Spleen (tissue), 11 donors: ENCODE measurements around the gene OPCML. TPM values are rescaled to one million over a fixed set of nuclear protein-coding genes. Genes with fewer than 3 reads are reported as not detected.

Source experiments
- DNase-seq: peaks from one replicate; pipeline ENCODE4 v3.0.0-alpha.2; 2020
- H3K27ac ChIP-seq, 8 donors: fragments of 200-600 bp; sonication (generic) in 7 of 8; 1 replicate in 4 of 8; 2 replicates in 4 of 8; pipeline versions ENCODE4 v1.5.0 to v1.8.0; 2016 to 2021; ENCODE audit warnings: inconsistent platforms in 4 of 8, mild to moderate bottlenecking in 4 of 8, moderate library complexity in 1 of 8
- H3K27me3 ChIP-seq, 7 donors: fragments of 200-600 bp; sonication (generic) in 6 of 7; replicated peaks in 1 of 7; 1 replicate in 4 of 7; 2 replicates in 3 of 7; pipeline versions ENCODE4 v1.5.0 to v1.8.0; 2016 to 2021; ENCODE audit warnings: inconsistent platforms in 3 of 7, mild to moderate bottlenecking in 1 of 7
- H3K36me3 ChIP-seq, 6 donors: fragments of 200-600 bp; sonication (generic) in 5 of 6; 1 replicate in 4 of 6; 2 replicates in 2 of 6; pipeline versions ENCODE4 v1.5.0 to v1.8.0; 2016 to 2021; ENCODE audit warnings: inconsistent platforms in 2 of 6
- H3K4me1 ChIP-seq, 6 donors: fragments of 200-600 bp; sonication (generic) in 5 of 6; 1 replicate in 3 of 6; 2 replicates in 3 of 6; pipeline versions ENCODE4 v1.5.0 to v1.8.0; 2016 to 2021; ENCODE audit warnings: inconsistent platforms in 3 of 6
- H3K4me3 ChIP-seq, 8 donors: fragments of 200-600 bp; sonication (generic) in 7 of 8; 1 replicate in 4 of 8; 2 replicates in 4 of 8; pipeline versions ENCODE4 v1.5.0 to v1.8.0; 2016 to 2021; ENCODE audit warnings: inconsistent platforms in 4 of 8, mild to moderate bottlenecking in 4 of 8, moderate library complexity in 2 of 8
- H3K9me3 ChIP-seq, 8 donors: fragments of 200-600 bp; sonication (generic) in 7 of 8; 1 replicate in 4 of 8; 2 replicates in 4 of 8; pipeline versions ENCODE4 v1.5.0 to v1.8.0; 2016 to 2021; ENCODE audit warnings: inconsistent platforms in 4 of 8
- CTCF ChIP-seq, 11 experiments: fragments of 200-600 bp in 7 of 11; fragments of 450-650 bp in 4 of 11; sonication (generic) in 4 of 11; IDR thresholded peaks in 8 of 11; conservative IDR thresholded peaks in 3 of 11; 1 replicate in 7 of 11; 2 replicates in 4 of 11; pipeline versions ENCODE4 v1.4.0 to v1.8.0; 2016 to 2021; ENCODE audit warnings: antibody characterized with exemption in 11 of 11, inconsistent platforms in 4 of 11, mild to moderate bottlenecking in 1 of 11
- POLR2A ChIP-seq, 3 donors: fragments of 450-650 bp; IDR thresholded peaks; one replicate each; pipeline ENCODE4 v1.5.1; 2017; ENCODE audit warnings: antibody characterized with exemption in 3 of 3, mild to moderate bottlenecking in 1 of 3
- POLR2AphosphoS5 ChIP-seq, 3 donors: sonication (generic); formaldehyde crosslinking; IDR thresholded peaks; one replicate each; pipeline ENCODE4 v1.5.1; 2017; ENCODE audit warnings: antibody characterized with exemption in 3 of 3
- WGBS, 5 donors: extraction: QIAGEN DNeasy Blood & Tissue Kit in 3 of 5; methylation state at CpG; one replicate each; pipeline versions ENCODE4 v1.1.5 to v1.1.7; 2013 to 2018; 5-methylcytosine and 5-hydroxymethylcytosine counted together
- intact Hi-C: fragments of 100-400 bp; cut with DNase I; formaldehyde crosslinking; loops from one replicate; pipeline ENCODE4 v1.15.0; 2023; ENCODE audit warnings: low total_unique reads
- polyA plus RNA-seq, 3 donors: library from polyadenylated mRNA; stranded (reverse); fragments of 200-250 nt; gene quantifications; one replicate each; pipeline ENCODE4 v1.2.1, GENCODE V29; 2013
- total RNA-seq, 7 donors: library from RNA; depleted of rRNA in 3 of 7; stranded (reverse); fragments of >200 nt in 3 of 7; fragmentation: NEBNext Ultra II Directional in 4 of 7; extraction: Animal tissue kit (Norgen Biotek cat#: 25700) in 4 of 7; gene quantifications; one replicate each; pipeline versions ENCODE4 v1.1.0 to v1.2.1, GENCODE V29; 2016 to 2021
- donor health status: healthy with polysubstance abuse.
- donor health status: DM: no; HTN: no; CAD: no; lungs with moderate emphysema.
- donor health status: DM: no; HTN: no; CAD: no.
- donor health status: Bipolar disorder and iron deficiency.
- donor health status: healthy.
- donor health status: DM: no; HTN: no; CAD: no.
- donor health status: DM: yes; HTN: yes; CAD: no.

Gene OPCML
- total and polyA plus RNA-seq, 10 donors, result 0.09 to 10.7 (median 3.1) TPM

- Histone ChIP-seq H3K27me3 (no peaks in the 10 kb centered on the region), H3K4me3 (no peak overlapping the region), H3K27ac (no peak overlapping the region), H3K4me1 (peaks cover 0 to 21% (median 10%) of the 10 kb centered on the region in 6 donors), H3K36me3 (no peaks in the 10 kb centered on the region), H3K9me3 (no peaks in the 10 kb centered on the region)
- no peak for TF ChIP-seq POLR2AphosphoS5 (IDR thresholded peaks at IDR 0.05)
- no peak for TF ChIP-seq POLR2A (IDR thresholded peaks at IDR 0.05)
- TF ChIP-seq CTCF (IDR thresholded peaks at IDR 0.05 in 8 of 11, conservative IDR thresholded peaks at IDR 0.05 in 3 of 11), result no peak
- intact Hi-C loops, result no loop called here
- 86 to 95% (median 91%) methylated on average over 7 of the region's 7 CpGs for WGBS, 5 donors
- DNase-seq, result no peak
These were observed 417.2 kb downstream of the OPCML start for GRCh38 chr11:133115099-133115498.

- H3K27me3 ChIP-seq, result no peaks in the 10 kb centered on the region
- no peak overlapping the region for H3K4me3 ChIP-seq
- no peak for DNase-seq
- H3K9me3 ChIP-seq, result no peaks in the 10 kb centered on the region
- H3K4me1 ChIP-seq, result no peaks in the 10 kb centered on the region
- H3K36me3 ChIP-seq, result no peaks in the 10 kb centered on the region
- intact Hi-C loops, result no loop called here
- TF ChIP-seq POLR2AphosphoS5 (IDR thresholded peaks at IDR 0.05), result no peak
- TF ChIP-seq CTCF (IDR thresholded peaks at IDR 0.05 in 8 of 11, conservative IDR thresholded peaks at IDR 0.05 in 3 of 11), result no peak
- no peak for TF ChIP-seq POLR2A (IDR thresholded peaks at IDR 0.05)
- WGBS, 5 donors, result 61 to 71% (median 69%) methylated on average over 3 of the region's 3 CpGs
- no peak overlapping the region for H3K27ac ChIP-seq
These were observed 424.5 kb downstream of the OPCML start for GRCh38 chr11:133107763-133108162.

GRCh38 chr11:133107136-133107535, 425.2 kb downstream of the OPCML start:
- no peak for TF ChIP-seq CTCF (IDR thresholded peaks at IDR 0.05 in 8 of 11, conservative IDR thresholded peaks at IDR 0.05 in 3 of 11)
- TF ChIP-seq POLR2A (IDR thresholded peaks at IDR 0.05), result no peak
- TF ChIP-seq POLR2AphosphoS5 (IDR thresholded peaks at IDR 0.05), result no peak
- 74 to 88% (median 82%) methylated on average over 4 of the region's 4 CpGs for WGBS, 5 donors
- no peak for DNase-seq
- Histone ChIP-seq H3K36me3 (no peaks in the 10 kb centered on the region), H3K27me3 (no peaks in the 10 kb centered on the region), H3K27ac (no peak overlapping the region), H3K4me3 (no peak overlapping the region), H3K4me1 (no peaks in the 10 kb centered on the region), H3K9me3 (no peaks in the 10 kb centered on the region)
- intact Hi-C loops, result no loop called here

GRCh38 chr11:133106417-133106816, 425.9 kb downstream of the OPCML start:
- 85 to 100% (median 90%) methylated on average over 1 of the region's 1 CpG for WGBS, 5 donors

More at GRCh38 chr11:133106417-133106816, 425.9 kb downstream of the OPCML start:
- TF ChIP-seq POLR2AphosphoS5 (IDR thresholded peaks at IDR 0.05), result no peak
- TF ChIP-seq CTCF (IDR thresholded peaks at IDR 0.05 in 8 of 11, conservative IDR thresholded peaks at IDR 0.05 in 3 of 11), result no peak
- no peak for TF ChIP-seq POLR2A (IDR thresholded peaks at IDR 0.05)
- H3K27ac ChIP-seq, result no peak overlapping the region
- no peaks in the 10 kb centered on the region for H3K27me3 ChIP-seq
- DNase-seq, result no peak
- intact Hi-C loops, result no loop called here
- no peaks in the 10 kb centered on the region for H3K4me1 ChIP-seq
- H3K4me3 ChIP-seq, result no peak overlapping the region
- no peaks in the 10 kb centered on the region for H3K36me3 ChIP-seq
- H3K9me3 ChIP-seq, result no peaks in the 10 kb centered on the region
